Measurements from ENCODE around the gene TBC1D2B. TPM values are rescaled to one million over a fixed set of nuclear protein-coding genes. Genes with fewer than 3 reads are reported as not detected.

Gene TBC1D2B
- total and polyA plus RNA-seq, 8 donors: 9.3 to 61.7 (median 38.8) TPM

- 29 to 49% (median 36%) methylated on average over 8 to 11 of the region's 11 CpGs for WGBS, 5 donors
- Histone ChIP-seq H3K4me1 (peaks cover 0 to 36% (median 6%) of the 10 kb centered on the region in 4 donors), H3K9me3 (no peaks in the 10 kb centered on the region), H3K4me3 (no peak overlapping the region), H3K36me3 (no peaks in the 10 kb centered on the region), H3K27ac (no peak overlapping the region), H3K27me3 (no peaks in the 10 kb centered on the region)
- no peak for TF ChIP-seq EP300 (IDR thresholded peaks at IDR 0.05)
- no peak for TF ChIP-seq POLR2A (IDR thresholded peaks at IDR 0.05)
- peak in 6 of 7 experiments; percentile 5 to 99 (median 90) for TF ChIP-seq CTCF (IDR thresholded peaks at IDR 0.05)
- peak in 2 of 3 donors; percentile 18 to 72 for TF ChIP-seq POLR2AphosphoS5 (IDR thresholded peaks at IDR 0.05)
- intact Hi-C loops (cut with DNase I; ENCODE audit: low total_unique reads): loop anchor here (5.0 kb wide), 2 partner anchors 106 to 141 kb away; no protein-coding TSS in a partner anchor
- peak; percentile 89 to 94 for DNase-seq
Observed at GRCh38 chr15:78108300-78109084, 31.0 kb upstream of the TBC1D2B start.

- no peak overlapping the region for H3K27ac ChIP-seq
- intact Hi-C loops (cut with DNase I; ENCODE audit: low total_unique reads): loop anchor here (5.0 kb wide), 2 partner anchors 105 to 140 kb away; no protein-coding TSS in a partner anchor
- DNase-seq: no peak
- no peak overlapping the region for H3K4me3 ChIP-seq
- 91 to 95% (median 92%) methylated on average over 6 to 8 of the region's 8 CpGs for WGBS, 5 donors
- H3K4me1 ChIP-seq: peaks cover 0 to 45% (median 2%) of the 10 kb centered on the region in 4 donors
- no peaks in the 10 kb centered on the region for H3K27me3 ChIP-seq
- H3K9me3 ChIP-seq: no peaks in the 10 kb centered on the region
- H3K36me3 ChIP-seq: no peaks in the 10 kb centered on the region
- no peak for TF ChIP-seq POLR2A (IDR thresholded peaks at IDR 0.05)
- no peak for TF ChIP-seq CTCF (IDR thresholded peaks at IDR 0.05)
- TF ChIP-seq EP300 (IDR thresholded peaks at IDR 0.05): no peak
- no peak for TF ChIP-seq POLR2AphosphoS5 (IDR thresholded peaks at IDR 0.05)
Observed at GRCh38 chr15:78107471-78107870, 30.0 kb upstream of the TBC1D2B start.

GRCh38 chr15:78105476-78106241, 28.1 kb upstream of the TBC1D2B start:
- H3K36me3 ChIP-seq: no peaks in the 10 kb centered on the region
- no peak overlapping the region for H3K4me3 ChIP-seq
- DNase-seq: no peak
- H3K27me3 ChIP-seq: no peaks in the 10 kb centered on the region
- peaks cover 0 to 45% (median 2%) of the 10 kb centered on the region in 4 donors for H3K4me1 ChIP-seq
- TF ChIP-seq POLR2AphosphoS5 (IDR thresholded peaks at IDR 0.05) (no peak), CTCF (IDR thresholded peaks at IDR 0.05) (no peak), EP300 (IDR thresholded peaks at IDR 0.05) (no peak), POLR2A (IDR thresholded peaks at IDR 0.05) (no peak)
- intact Hi-C loops (cut with DNase I; ENCODE audit: low total_unique reads): loop anchor here (5.0 kb wide), 2 partner anchors 103 to 138 kb away; no protein-coding TSS in a partner anchor
- H3K27ac ChIP-seq: no peak overlapping the region
- no peaks in the 10 kb centered on the region for H3K9me3 ChIP-seq
- WGBS, 5 donors: 76 to 85% (median 80%) methylated on average over 15 to 16 of the region's 16 CpGs

Measured in stomach (tissue), 9 donors.